H1 (cell line): ENCODE data around the gene STAG1. TPM values are rescaled to one million over a fixed set of nuclear protein-coding genes. Genes with fewer than 3 reads are reported as not detected.

Source experiments
- CHD2 ChIP-seq: IDR thresholded peaks from 2 replicates; pipeline ENCODE4 v1.6.1; 2012; ENCODE audit warnings: low read length, improper control_type of control experiment
- EZH2 ChIP-seq: fragments of 200-600 bp; sonication (generic); IDR thresholded peaks from 2 replicates; pipeline ENCODE4 v1.7.1; 2012; ENCODE audit warnings: low read depth, mild to moderate bottlenecking, moderate library complexity, low read length, inconsistent platforms; ENCODE audit not compliant: severe bottlenecking
- HDAC2 ChIP-seq, 2 experiments: fragments of 300-600 bp in 1 of 2; sonication (generic) in 1 of 2; IDR thresholded peaks; 2 replicates each; pipeline ENCODE4 v1.6.1; 2011 to 2012; ENCODE audit warnings: low read depth in 2 of 2, low read length in 2 of 2, mild to moderate bottlenecking in 2 of 2, moderate library complexity in 2 of 2, borderline replicate concordance in 1 of 2, inconsistent platforms in 1 of 2
- RXRA ChIP-seq: IDR thresholded peaks from 2 replicates; pipeline ENCODE4 v1.6.1; 2011; ENCODE audit warnings: low read depth, mild to moderate bottlenecking, low read length, moderate library complexity; ENCODE audit not compliant: insufficient read depth
- polyA plus RNA-seq, 7 experiments: library from polyadenylated mRNA; depleted of rRNA in 3 of 7; stranded (reverse) in 5 of 7; unstranded in 2 of 7; fragments of >200 nt in 5 of 7; fragments of 200-250 nt in 2 of 7; gene quantifications; 1 replicate in 5 of 7; 2 replicates in 1 of 7; 4 replicates in 1 of 7; pipeline versions ENCODE4 v1.2.1 to v1.2.3, GENCODE V29; 2011 to 2013; ENCODE audit warnings: missing spikeins in 2 of 7, mixed read lengths in 2 of 7
- total RNA-seq: library from RNA; stranded (reverse); fragmentation: NEBNext Ultra II Directional; extraction: Animal tissue kit (Norgen Biotek cat#: 25700); gene quantifications from 2 replicates; pipeline ENCODE4 v1.2.1, GENCODE V29; 2021
- TF ChIP-seq, protein P1 (sequence below): IDR thresholded peaks from 2 replicates; pipeline ENCODE4 v1.6.1; 2012; ENCODE audit warnings: inconsistent platforms

STAG1 gene
- total and polyA plus RNA-seq, 2 of the 8 experiments (the other 6 are each of a cell fraction or from before 2014, with no cell fraction given): 4.6 to 23.4 TPM

DNA sequence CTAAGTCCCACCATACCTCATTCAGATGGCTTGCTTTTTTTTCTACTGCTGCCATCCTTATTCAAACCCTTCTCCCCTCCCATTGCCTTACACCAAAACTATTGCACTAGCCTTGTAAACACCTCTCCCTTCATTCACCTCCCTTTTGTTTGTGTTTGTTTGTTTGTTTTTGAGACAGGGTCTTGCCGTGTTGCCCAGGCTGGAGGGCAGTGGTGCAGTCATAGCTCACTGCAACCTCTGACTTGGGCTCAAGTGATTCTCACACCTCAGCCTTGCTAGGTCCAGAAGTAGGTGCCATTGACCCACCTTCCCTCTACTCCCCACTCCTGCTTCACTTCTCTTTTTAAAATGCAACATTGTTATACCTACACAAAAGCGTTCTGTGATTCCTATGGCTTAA lies 3.0 kb upstream of the STAG1 start (continued):
- TF ChIP-seq EZH2 (no peak), RXRA (no peak), CHD2 (no peak), HDAC2 (IDR thresholded peaks at IDR 0.05; ENCODE audit: borderline replicate concordance in 1 of 2, low read depth in 2 of 2, low read length in 2 of 2) (no peak)
- TF ChIP-seq, protein P1, sequence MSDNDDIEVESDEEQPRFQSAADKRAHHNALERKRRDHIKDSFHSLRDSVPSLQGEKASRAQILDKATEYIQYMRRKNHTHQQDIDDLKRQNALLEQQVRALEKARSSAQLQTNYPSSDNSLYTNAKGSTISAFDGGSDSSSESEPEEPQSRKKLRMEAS: no peak
